Measurements from ENCODE around the gene BAHD1. TPM values are rescaled to one million over a fixed set of nuclear protein-coding genes. Genes with fewer than 3 reads are reported as not detected.
A peak's percentile ranks its signal among the peaks of the same experiment; 100 is the strongest.

Gene BAHD1
- total and polyA plus RNA-seq, 11 donors: 7.8 to 28.4 (median 16.1) TPM

GRCh38 chr15:40439960-40440742, 602 bp upstream of the BAHD1 start:
- ATAC-seq: peak in 3 of 4 donors; percentile 6 to 36 (median 32)
- Histone ChIP-seq H3K36me3 (no peaks in the 10 kb centered on the region), H3K9me3 (no peaks in the 10 kb centered on the region), H3K4me3 (peak overlapping the region; percentile 35 to 100 (median 93)), H3K27ac (peak overlapping the region in 8 of 12 donors; percentile 5 to 83 (median 54)), H3K27me3 (peaks cover 0 to 35% (median 13%) of the 10 kb centered on the region in 9 donors), H3K4me1 (peaks cover 9 to 82% (median 50%) of the 10 kb centered on the region in 12 donors)
- TF ChIP-seq, protein P1, sequence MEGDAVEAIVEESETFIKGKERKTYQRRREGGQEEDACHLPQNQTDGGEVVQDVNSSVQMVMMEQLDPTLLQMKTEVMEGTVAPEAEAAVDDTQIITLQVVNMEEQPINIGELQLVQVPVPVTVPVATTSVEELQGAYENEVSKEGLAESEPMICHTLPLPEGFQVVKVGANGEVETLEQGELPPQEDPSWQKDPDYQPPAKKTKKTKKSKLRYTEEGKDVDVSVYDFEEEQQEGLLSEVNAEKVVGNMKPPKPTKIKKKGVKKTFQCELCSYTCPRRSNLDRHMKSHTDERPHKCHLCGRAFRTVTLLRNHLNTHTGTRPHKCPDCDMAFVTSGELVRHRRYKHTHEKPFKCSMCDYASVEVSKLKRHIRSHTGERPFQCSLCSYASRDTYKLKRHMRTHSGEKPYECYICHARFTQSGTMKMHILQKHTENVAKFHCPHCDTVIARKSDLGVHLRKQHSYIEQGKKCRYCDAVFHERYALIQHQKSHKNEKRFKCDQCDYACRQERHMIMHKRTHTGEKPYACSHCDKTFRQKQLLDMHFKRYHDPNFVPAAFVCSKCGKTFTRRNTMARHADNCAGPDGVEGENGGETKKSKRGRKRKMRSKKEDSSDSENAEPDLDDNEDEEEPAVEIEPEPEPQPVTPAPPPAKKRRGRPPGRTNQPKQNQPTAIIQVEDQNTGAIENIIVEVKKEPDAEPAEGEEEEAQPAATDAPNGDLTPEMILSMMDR (IDR thresholded peaks at IDR 0.05): peak in 4 of 12 donors; percentile 8 to 34 (median 13)
- no peak for TF ChIP-seq POLR2A (IDR thresholded peaks at IDR 0.05)
- peak in 4 of 5 donors; percentile 39 to 73 (median 60) for DNase-seq
- 0 to 1% (median 0%) methylated on average over 35 of the region's 35 CpGs for WGBS, 4 donors
- intact Hi-C loops (cut with DNase I): loop anchor here in 5 of 10 donors (2.0 to 10.0 kb wide), 4 partner anchors 65 to 72 kb away; no protein-coding TSS in a partner anchor

- intact Hi-C loops (cut with DNase I): loop anchor here in 5 of 10 donors (1.0 to 10.0 kb wide), 5 partner anchors 28 to 70 kb away; partner anchors contain the start of gene CHST14 (in 1 of the 5)
- Histone ChIP-seq H3K9me3 (no peaks in the 10 kb centered on the region), H3K27me3 (peaks cover 0 to 18% (median 5%) of the 10 kb centered on the region in 9 donors), H3K4me1 (peaks cover 0 to 81% (median 50%) of the 10 kb centered on the region in 12 donors), H3K27ac (peak overlapping the region in 9 of 12 donors; percentile 32 to 86 (median 80)), H3K4me3 (peak overlapping the region; percentile 75 to 100 (median 93)), H3K36me3 (no peaks in the 10 kb centered on the region)
- ATAC-seq (no peak), DNase-seq (peak in 2 of 5 donors; percentile 41 to 70)
- TF ChIP-seq POLR2A (IDR thresholded peaks at IDR 0.05): no peak
- TF ChIP-seq, protein P1 (IDR thresholded peaks at IDR 0.05): peak in 6 of 12 donors; percentile 20 to 51 (median 34)
- 0 to 3% (median 1%) methylated on average over 43 to 119 of the region's 119 CpGs for WGBS, 4 donors
Observed at GRCh38 chr15:40441565-40442531, 1.1 kb downstream of the BAHD1 start.

- no peaks in the 10 kb centered on the region for H3K9me3 ChIP-seq
- H3K27me3 ChIP-seq: peaks cover 0 to 6% (median 0%) of the 10 kb centered on the region in 9 donors
- ATAC-seq (no peak), DNase-seq (peak in 1 of 5 donors; percentile 30)
- H3K4me3 ChIP-seq: peak overlapping the region in 1 of 12 donors; percentile 100
- peaks cover 0 to 68% (median 46%) of the 10 kb centered on the region in 12 donors for H3K4me1 ChIP-seq
- 54 to 70% (median 62%) methylated on average over 4 of the region's 4 CpGs for WGBS, 4 donors
- no peaks in the 10 kb centered on the region for H3K36me3 ChIP-seq
- H3K27ac ChIP-seq: peak overlapping the region in 1 of 12 donors; percentile 8
- intact Hi-C loops (cut with DNase I): loop anchor here in 4 of 10 donors (5.0 to 10.0 kb wide), 3 partner anchors 62 to 69 kb away; no protein-coding TSS in a partner anchor
- TF ChIP-seq, protein P1 (IDR thresholded peaks at IDR 0.05): no peak
- TF ChIP-seq POLR2A (IDR thresholded peaks at IDR 0.05): no peak
Observed at GRCh38 chr15:40443255-40443654, 2.5 kb downstream of the BAHD1 start.
